ENCODE measurements around the gene SHOC1. TPM values are rescaled to one million over a fixed set of nuclear protein-coding genes. Genes with fewer than 3 reads are reported as not detected.

SHOC1 gene
- total and polyA plus RNA-seq, 2 donors (not counting 3 experiments of a cell fraction or from before 2014, with no cell fraction given) = not detected

DNA sequence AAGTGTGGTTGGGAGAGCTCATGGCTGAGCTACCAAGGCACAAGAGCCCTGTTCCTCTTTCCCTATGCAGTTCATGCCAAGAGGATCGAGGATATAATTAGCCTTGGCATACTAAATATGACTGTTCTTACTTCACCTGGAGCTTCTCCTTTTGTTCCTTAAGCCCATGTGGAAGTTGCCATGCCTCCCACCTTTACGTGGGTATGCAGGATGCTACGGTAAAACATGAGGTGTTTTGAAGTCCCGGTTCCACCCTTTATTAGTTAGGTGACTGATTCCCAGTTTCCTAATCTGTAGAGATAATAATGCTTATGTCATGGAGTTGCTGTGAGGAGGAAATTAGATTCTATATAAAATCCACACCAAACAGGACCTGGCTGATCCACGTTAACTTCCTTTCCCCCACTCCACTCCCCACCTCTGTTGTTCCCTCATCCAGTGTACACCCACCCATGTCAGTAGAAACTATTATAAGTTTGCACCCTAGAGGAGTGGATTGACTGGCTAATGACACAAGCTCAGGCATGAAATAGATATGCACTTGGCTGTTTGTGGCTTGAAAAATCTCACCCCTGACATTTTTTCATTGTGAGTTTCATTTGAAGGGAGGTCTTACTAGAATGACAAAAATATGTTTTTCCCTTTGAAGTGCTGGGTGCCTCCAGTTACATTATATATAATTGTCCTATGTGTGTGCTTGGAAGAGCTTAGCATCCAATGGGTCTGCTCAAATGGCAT is 36.8 kb upstream of the SHOC1 start:
- H3K36me3 ChIP-seq (ENCODE audit: control insufficient read depth in 2 of 2, extremely low read depth in 1 of 2, insufficient read depth in 2 of 2, low read length in 2 of 2) = no peaks in the 10 kb centered on the region
- dilution Hi-C loops (cut with MboI; ENCODE audit: extremely low pct_ligation_motif_present, low sequenced_read_pairs) = no loop called here
- TF ChIP-seq POLR2AphosphoS5 (IDR thresholded peaks at IDR 0.05; ENCODE audit: insufficient read depth, low read depth, low read length) = no peak
- TF ChIP-seq, protein P1, sequence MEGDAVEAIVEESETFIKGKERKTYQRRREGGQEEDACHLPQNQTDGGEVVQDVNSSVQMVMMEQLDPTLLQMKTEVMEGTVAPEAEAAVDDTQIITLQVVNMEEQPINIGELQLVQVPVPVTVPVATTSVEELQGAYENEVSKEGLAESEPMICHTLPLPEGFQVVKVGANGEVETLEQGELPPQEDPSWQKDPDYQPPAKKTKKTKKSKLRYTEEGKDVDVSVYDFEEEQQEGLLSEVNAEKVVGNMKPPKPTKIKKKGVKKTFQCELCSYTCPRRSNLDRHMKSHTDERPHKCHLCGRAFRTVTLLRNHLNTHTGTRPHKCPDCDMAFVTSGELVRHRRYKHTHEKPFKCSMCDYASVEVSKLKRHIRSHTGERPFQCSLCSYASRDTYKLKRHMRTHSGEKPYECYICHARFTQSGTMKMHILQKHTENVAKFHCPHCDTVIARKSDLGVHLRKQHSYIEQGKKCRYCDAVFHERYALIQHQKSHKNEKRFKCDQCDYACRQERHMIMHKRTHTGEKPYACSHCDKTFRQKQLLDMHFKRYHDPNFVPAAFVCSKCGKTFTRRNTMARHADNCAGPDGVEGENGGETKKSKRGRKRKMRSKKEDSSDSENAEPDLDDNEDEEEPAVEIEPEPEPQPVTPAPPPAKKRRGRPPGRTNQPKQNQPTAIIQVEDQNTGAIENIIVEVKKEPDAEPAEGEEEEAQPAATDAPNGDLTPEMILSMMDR (IDR thresholded peaks at IDR 0.05; ENCODE audit: extremely low read depth in 1 of 2, insufficient read depth in 1 of 2, low read depth in 1 of 2, low read length in 2 of 2) = no peak
- TF ChIP-seq, protein P2, sequence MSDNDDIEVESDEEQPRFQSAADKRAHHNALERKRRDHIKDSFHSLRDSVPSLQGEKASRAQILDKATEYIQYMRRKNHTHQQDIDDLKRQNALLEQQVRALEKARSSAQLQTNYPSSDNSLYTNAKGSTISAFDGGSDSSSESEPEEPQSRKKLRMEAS (IDR thresholded peaks at IDR 0.05; ENCODE audit: insufficient read depth, insufficient read length) = no peak
- no peak for TF ChIP-seq FOS (IDR thresholded peaks at IDR 0.05; ENCODE audit: borderline replicate concordance, insufficient read depth, low read length)
- TF ChIP-seq MYC (IDR thresholded peaks at IDR 0.05; ENCODE audit: low read depth, low read length) = no peak
- no peak for TF ChIP-seq GATA2 (IDR thresholded peaks at IDR 0.05; ENCODE audit: insufficient read depth, insufficient read length, low read depth, low read length)
- no peak for TF ChIP-seq JUN (IDR thresholded peaks at IDR 0.05; ENCODE audit: borderline replicate concordance, insufficient read depth, insufficient read length, low read depth)
- TF ChIP-seq EZH2 (IDR thresholded peaks at IDR 0.05; ENCODE audit: borderline replicate concordance, low read depth, low read length, severe bottlenecking) = no peak
- no peak for TF ChIP-seq POLR2A (IDR thresholded peaks at IDR 0.05; ENCODE audit: low read depth, low read length)
- no peak overlapping the region for H3K4me3 ChIP-seq (replicated peaks in 1 of 3; ENCODE audit: insufficient read depth in 1 of 3, low read depth in 1 of 3, low read length in 3 of 3)
- intact Hi-C loops (cut with micrococcal nuclease) = no loop called here
- no peaks in the 10 kb centered on the region for H3K9me1 ChIP-seq (replicated peaks; ENCODE audit: control insufficient read depth, extremely low read depth, insufficient read depth, low read length)
- DNase-seq (ENCODE audit: low read depth, low spot score) (no peak), FAIRE-seq (no peak)
- BruUV-seq (replicated peaks) = no TSS peak
- no peak overlapping the region for H3K27ac ChIP-seq (ENCODE audit: insufficient read depth, low read depth, low read length)
- H3K9ac ChIP-seq (replicated peaks; ENCODE audit: extremely low read depth, insufficient read depth, low read length) = no peak overlapping the region
- no peak overlapping the region for H3K4me2 ChIP-seq (ENCODE audit: insufficient read depth, low read length)
- ChIA-PET CTCF (interaction anchor here (0.5 to 2.5 kb wide), 3 partner anchors 158 to 243 kb away, joined by 3 to 18 read pairs (median 4); no protein-coding TSS in a partner anchor), POLR2A (no interaction called here)
- no peaks in the 10 kb centered on the region for H4K20me1 ChIP-seq (replicated peaks; ENCODE audit: control insufficient read depth, extremely low read depth, insufficient read depth, low read length)
- H3K4me1 ChIP-seq (ENCODE audit: control insufficient read depth, extremely low read depth, insufficient read depth, low read length) = no peaks in the 10 kb centered on the region
- H2AFZ ChIP-seq (ENCODE audit: low read depth, low read length) = no peak overlapping the region
- no peaks in the 10 kb centered on the region for H3K79me2 ChIP-seq (ENCODE audit: control insufficient read depth, insufficient read depth, low read length)
- no peaks in the 10 kb centered on the region for H3K27me3 ChIP-seq (ENCODE audit: control insufficient read depth in 2 of 2, insufficient read depth in 2 of 2, low read length in 2 of 2)
- no peaks in the 10 kb centered on the region for H3K9me3 ChIP-seq (replicated peaks; ENCODE audit: control insufficient read depth, insufficient read depth, low read length)
